NCI-H2029 treated with DMSO at 0.1 percent for 48 hours (cell line): ENCODE data around the gene STK17A.
"Not testable (repeated sequence)": the region's sequence is repeated elsewhere in the genome, so short reads cannot be mapped to it uniquely, and the experiment has no call there.

ENCODE experiments used
- DNase-seq: peaks from one replicate; lab custom pipeline; 2025; lab: John Stamatoyannopoulos, UW

The STK17A gene

DNA sequence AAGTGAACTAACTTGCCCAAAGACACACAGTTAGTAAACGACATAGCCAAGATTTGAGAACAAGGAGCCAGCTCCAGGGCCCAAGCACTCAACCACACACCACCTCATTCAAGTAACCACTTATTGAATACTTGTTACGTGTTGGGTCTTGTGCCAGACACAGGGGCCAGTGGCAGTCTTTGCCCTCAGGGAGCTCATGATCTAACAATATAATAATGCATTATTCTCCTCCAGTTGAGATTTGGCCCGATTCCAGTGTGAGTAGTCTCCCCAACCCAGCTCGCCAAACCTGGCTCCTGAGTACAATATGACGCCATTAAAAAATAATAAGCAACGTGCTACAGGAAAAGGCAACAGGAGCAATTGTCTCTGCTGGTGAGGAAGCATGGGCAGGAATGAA lies 14.4 kb upstream of the STK17A start:
- DNase-seq, result no peak

DNA sequence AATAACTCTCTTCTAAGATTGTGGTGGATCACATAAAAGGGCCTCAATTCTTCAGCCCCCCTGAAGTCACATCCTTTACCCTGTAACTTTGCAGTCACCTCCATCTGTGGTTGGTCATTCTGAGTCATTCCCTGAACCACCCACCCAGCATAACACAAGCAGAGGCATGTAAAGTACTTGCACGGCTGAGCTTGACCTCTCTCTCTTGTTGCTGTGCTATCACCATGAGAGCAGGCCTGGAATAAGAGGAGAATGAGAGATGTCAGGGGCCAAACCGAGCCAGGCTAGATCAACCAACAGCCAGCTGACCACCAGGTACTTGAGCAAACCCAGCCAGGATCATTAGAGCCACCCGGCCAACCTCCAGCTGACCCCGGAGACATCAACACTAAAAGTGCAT lies 13.5 kb upstream of the STK17A start:
- DNase-seq, result no peak

- no peak for DNase-seq
These were observed 12.1 kb upstream of the STK17A start for GRCh38 chr7:43570688-43571365.

GRCh38 chr7:43572516-43573049 lies 10.3 kb upstream of the STK17A start:
- no peak for DNase-seq

GRCh38 chr7:43573832-43574231 lies 9.1 kb upstream of the STK17A start:
- not testable (repeated sequence) for DNase-seq

DNA sequence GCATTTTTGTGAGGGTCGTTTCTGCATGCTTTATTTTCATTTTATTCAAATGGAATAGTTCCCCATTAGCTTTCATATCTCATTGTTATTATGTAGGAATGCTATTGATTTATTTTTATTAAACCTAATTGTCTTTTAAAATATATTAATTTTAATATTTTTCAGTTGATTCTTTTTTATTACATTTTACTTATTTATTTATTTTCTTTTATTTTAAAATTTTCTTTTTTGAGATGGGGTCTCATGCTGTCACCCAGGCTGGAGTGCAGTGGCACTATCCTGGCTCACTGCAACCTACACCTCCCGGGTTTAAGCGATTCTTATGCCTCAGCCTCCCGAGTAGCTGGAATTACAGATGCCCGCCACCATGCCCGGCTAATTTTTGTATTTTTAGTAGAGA lies 7.4 kb upstream of the STK17A start:
- no peak for DNase-seq

- no peak for DNase-seq
These were observed 6.7 kb upstream of the STK17A start for GRCh38 chr7:43576241-43576640.

- DNase-seq, result no peak
These were observed 5.4 kb upstream of the STK17A start for GRCh38 chr7:43577485-43577951.

- DNase-seq, result no peak
These were observed 701 bp downstream of the STK17A start for GRCh38 chr7:43583424-43584194.

GRCh38 chr7:43584195-43584586 lies 1.3 kb downstream of the STK17A start:
- no peak for DNase-seq

DNA sequence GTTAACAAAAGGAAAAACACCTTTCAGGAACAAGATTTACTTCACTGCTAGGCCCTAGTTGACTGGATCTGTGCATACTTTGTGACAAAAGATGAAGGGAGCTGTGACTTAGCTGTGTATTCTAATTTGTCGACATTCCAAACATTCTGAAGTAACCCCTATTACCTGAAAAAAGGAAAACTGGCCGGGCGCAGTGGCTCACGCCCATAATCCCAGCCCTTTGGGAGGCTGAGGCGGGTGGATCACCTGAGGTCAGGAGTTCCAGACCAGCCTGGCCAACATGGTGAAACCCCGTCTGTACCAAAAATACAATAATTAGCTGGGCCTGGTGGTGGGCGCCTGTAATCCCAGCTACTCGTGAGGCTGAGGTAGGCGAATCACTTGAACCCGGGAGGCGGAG lies 1.8 kb downstream of the STK17A start:
- not testable (repeated sequence) for DNase-seq

DNA sequence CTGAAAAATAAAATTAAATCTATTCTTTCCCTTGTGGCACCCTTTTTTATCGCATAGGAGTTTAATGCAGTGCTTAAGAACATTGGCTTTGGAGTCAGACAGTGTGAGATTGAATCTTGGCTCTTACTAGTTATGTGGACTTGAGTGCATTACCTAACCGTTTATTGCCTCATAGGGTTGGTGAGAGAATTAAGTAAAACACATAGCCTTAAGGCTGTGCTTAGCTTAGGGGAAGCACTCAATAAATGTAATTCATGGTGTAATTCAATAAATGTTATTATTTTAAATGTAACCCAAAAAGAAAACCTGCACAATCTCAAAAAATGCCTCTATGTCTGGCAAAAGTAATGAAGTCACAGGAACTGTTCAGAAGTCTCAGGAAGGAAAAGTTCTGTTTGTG lies 2.7 kb downstream of the STK17A start:
- DNase-seq, result no peak

GRCh38 chr7:43586251-43586900 lies 3.5 kb downstream of the STK17A start:
- DNase-seq, result no peak

- no peak for DNase-seq
These were observed 5.7 kb downstream of the STK17A start for GRCh38 chr7:43588477-43589132.

DNA sequence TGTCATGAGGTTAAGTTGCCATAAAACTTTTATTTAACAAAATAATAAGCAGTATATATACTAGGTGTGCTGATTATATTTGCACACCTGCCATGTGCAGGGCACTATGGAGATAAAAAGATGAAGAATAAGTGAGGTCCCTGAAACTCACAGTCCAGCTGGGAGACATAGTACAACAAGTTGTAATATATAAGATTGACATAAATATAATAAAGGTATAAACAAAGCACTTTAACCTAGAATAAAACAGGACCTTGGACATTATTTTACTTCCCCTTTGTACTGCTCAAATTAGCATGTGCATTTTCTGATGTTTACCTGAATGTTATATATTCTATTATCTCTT lies 6.2 kb downstream of the STK17A start:
- no peak for DNase-seq

DNA sequence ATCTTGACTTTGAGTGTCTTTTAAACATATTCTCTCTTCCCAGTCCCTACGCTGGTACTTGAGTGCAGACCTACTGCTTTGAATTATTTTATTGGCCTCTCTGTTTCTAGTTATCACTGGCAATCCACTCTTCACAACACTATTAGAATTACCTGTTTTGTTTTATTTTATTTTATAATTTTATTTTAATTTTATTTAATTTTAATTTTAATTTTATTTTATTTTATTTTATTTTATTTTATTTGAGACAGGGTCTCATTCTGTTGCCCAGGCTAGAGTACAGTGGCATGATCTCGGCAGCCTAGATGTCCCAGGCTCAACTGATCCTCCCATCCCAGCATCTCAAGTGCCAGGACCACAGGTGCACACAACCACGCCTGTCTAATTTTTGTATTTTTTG lies 6.8 kb downstream of the STK17A start:
- DNase-seq, result no peak

GRCh38 chr7:43590862-43591557 lies 8.1 kb downstream of the STK17A start:
- DNase-seq, result no peak

- DNase-seq, result no peak
These were observed 8.8 kb downstream of the STK17A start for GRCh38 chr7:43591558-43592180.

- DNase-seq, result no peak
These were observed 9.4 kb downstream of the STK17A start for GRCh38 chr7:43592326-43592725.

GRCh38 chr7:43593010-43593409 lies 10.1 kb downstream of the STK17A start:
- no peak for DNase-seq

GRCh38 chr7:43594020-43594419 lies 11.1 kb downstream of the STK17A start:
- no peak for DNase-seq
